HG02973 (cell line): Measurements from ENCODE around the gene PPIG.
A peak's percentile ranks its signal among the peaks of the same experiment; 100 is the strongest.
"Not testable (repeated sequence)": the region's sequence is repeated elsewhere in the genome, so short reads cannot be mapped to it uniquely, and the experiment has no call there.

Experiments
- ATAC-seq: cut with Tn5 transposase; IDR thresholded peaks from one replicate; pipeline ENCODE4 v1.9.1; 2021; ENCODE audit warnings: moderate library complexity; ENCODE audit not compliant: unreplicated experiment

The PPIG gene

DNA sequence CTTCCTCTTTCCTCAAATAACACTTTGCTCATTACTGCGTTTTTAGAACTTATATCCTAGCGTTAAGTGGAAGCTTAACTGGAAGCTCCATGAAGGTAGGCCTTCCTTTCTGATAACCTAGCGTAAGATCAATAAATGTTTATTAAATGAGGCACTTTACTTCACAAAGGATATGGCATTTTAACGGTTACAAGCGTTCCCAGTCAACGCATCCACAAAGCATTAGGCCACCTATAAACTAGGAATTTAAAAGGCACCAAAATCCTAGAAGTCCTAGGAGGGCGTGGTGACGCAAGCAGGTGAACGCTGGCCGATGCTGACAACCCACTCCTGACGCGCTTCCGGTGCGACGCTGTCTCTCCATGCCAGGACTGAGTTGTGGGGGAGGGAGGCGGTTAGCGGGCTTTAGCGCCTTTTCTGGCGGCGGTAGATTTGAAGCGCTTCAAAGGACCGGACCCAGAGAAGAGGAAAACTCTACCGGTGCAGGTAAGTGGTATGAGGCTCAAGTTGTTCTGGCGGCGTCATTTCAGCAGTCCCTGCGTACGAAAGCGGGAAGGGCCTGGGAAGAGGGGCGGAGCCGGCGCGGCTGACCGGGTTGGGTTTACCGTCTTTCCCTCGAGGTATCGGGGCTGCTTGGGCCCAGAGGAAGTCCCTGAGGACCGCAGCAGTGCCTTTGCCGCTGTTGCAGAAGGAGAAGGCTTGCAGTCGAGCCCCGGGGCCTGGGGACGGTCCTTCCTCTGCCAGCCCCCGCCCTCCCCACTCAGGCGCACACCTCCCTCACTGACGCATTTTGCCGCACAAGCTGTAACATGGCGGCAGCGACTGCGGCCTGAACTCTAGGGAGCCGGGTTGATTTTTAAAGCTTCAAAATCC is at the start of gene PPIG:
PPIG (plus strand) TSS at position 347 of the 873 bp plus-strand sequence. CDS start 19,691 bp downstream, outside the sequence.
- ATAC-seq: peak; percentile 89

DNA sequence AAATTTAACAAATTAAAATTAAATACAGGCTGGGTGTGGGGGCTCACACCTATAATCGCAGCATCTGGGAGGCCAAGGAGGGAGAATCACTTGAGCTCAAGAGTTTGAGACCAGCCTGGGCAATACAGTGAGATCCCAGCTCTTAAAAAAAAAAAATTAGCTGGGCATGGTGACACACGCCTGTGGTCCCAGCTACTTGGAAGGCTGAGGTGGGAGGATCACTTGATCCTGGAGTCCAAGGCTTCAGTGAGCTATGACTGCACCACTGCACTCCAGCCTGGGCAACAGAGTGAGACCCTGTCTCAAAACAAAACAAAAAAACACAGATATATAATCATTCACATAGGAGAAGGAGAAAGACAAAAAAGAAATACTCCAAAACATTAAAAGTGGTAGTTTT is 44.7 kb upstream of the PPIG start:
- not testable (repeated sequence) for ATAC-seq

DNA sequence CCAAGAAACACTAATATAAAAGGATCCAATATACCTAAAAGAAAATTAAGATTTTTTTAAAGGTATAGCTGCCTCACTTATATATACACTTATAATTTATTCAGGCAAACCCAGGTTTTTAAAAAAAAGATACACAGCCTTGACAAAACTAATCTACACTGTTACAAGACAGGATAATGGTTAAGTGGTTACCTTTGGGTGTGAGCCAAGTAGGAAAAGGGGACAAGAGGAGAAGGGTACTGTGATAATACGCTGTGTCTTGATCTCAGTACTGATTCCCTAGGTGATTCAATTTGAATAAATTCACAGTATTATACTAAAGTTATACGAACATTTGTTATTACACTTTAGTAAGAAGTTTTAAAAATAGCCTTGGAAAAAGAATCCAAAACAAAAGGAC is 44.0 kb upstream of the PPIG start:
- no peak for ATAC-seq

GRCh38 chr2:169542433-169542832 is 41.7 kb upstream of the PPIG start:
- no peak for ATAC-seq

DNA sequence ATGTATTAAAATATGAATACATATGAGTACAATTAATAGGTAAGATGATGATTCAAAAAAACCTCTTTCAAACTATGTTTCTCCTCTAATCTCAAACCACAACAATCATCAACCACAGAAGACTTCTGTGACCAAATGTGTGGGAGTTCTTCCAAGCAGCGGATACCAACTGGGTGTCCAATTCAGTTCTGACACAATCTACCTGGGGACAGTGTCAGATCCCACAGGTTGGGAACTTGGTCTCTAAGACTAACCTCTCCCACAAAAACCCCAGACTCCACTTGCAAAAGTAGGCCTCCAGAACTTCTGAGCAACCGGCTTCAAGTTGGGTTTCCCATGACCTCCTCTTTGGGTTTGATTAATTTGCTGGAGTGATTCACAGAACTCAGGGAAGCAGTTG is 37.4 kb upstream of the PPIG start:
- ATAC-seq: no peak

DNA sequence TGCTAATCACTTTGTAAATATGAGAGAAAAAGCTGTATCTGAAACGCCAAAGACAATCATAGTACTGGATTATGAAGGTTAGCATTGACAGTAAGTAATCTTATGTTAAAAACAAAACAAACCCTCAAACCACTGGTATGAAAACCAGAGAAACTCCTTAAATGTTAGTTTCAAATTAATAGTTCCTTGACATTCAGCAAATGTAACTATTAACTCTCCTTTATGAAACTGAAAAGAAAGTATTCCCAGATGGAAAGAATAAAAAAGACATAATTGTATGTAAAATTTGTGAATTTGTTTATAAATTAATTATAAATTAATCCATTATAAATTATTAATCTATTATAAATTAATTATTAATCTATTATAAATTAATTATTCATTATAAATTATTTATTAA is 22.8 kb upstream of the PPIG start:
- ATAC-seq: no peak

- ATAC-seq: not testable (repeated sequence)
These were observed 22.1 kb upstream of the PPIG start for GRCh38 chr2:169562084-169562483.

- no peak for ATAC-seq
These were observed 21.6 kb upstream of the PPIG start for GRCh38 chr2:169562519-169562918.

GRCh38 chr2:169565686-169566085 is 18.5 kb upstream of the PPIG start:
- no peak for ATAC-seq

- ATAC-seq: no peak
These were observed 14.2 kb upstream of the PPIG start for GRCh38 chr2:169569948-169570347.

- ATAC-seq: not testable (repeated sequence)
These were observed 13.4 kb upstream of the PPIG start for GRCh38 chr2:169570752-169571151.

DNA sequence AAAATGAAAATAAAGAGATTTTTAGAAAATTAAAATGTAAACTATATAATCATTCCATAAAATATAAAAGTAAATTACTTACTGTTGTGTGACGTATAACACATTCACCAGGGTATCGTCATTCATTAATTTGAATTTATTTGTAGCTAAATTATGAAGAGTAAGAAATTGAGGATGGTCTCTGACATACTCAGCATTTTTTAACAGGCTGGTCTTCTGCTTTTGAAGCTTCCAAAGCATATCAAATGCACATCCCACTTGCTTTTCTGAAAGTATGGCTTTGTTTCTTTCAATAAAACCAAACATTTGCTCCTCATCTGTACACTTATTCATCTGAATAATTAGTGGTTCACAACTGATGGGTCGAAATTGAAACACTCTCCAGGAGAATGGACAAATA is 12.6 kb upstream of the PPIG start:
- ATAC-seq: no peak

- no peak for ATAC-seq
These were observed 12.0 kb upstream of the PPIG start for GRCh38 chr2:169572189-169572588.

GRCh38 chr2:169572821-169573159 is 11.4 kb upstream of the PPIG start:
- no peak for ATAC-seq

DNA sequence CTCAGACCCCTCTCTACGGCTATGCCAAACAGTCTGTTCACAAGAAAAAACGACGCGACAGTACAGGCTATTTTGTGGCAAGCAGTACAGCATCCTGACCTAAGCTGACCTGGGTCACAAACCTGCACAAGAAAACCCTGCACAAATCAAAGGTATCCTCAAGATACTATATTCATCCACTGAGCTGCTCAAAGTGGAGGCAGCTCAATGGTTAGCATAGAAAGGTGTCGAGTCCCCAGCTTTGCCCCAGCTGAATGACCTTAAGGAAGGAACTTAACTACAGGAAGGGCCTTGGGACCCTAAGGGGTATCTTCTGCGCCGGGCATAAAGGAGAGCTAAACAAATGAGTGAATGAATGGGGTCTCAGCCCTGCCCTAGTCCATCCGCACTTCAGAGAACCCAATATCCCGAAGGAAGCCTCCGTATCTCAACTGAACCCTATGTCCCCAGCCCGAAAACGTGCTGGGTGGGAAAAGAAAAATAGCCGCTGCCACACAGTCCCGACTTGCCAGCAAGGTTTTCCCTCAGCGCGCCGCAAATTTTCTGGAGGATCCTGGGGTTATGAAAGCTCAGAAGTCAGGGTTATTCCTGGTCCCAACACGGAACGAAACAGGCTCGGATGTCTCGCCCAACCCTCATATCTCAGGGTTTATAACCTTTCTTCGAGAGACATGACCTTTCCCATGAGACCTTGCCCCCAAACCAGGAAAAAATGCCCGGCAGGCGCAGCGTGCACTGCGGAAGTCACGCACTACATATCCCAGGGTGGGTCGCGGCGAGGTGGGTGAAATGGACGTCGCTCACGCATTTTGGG is 10.8 kb upstream of the PPIG start, which contains the start of gene FASTKD1:
FASTKD1 (minus strand) TSS at position 706 of the 814 bp plus-strand sequence. CDS start 1,836 bp downstream, outside the sequence.
- ATAC-seq: peak; percentile 95

GRCh38 chr2:169573974-169574299 is 10.2 kb upstream of the PPIG start:
- no peak for ATAC-seq

DNA sequence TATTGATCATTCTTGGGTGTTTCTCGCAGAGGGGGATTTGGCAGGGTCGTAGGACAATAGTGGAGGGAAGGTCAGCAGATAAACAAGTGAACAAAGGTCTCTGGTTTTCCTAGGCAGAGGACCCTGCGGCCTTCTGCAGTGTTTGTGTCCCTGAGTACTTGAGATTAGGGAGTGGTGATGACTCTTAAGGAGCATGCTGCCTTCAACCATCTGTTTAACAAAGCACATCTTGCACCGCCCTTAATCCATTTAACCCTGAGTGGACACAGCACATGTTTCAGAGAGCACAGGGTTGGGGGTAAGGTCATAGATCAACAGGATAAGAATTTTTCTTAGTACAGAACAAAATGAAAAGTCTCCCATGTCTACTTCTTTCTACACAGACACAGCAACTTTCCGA is 9.6 kb upstream of the PPIG start:
- ATAC-seq: not testable (repeated sequence)

DNA sequence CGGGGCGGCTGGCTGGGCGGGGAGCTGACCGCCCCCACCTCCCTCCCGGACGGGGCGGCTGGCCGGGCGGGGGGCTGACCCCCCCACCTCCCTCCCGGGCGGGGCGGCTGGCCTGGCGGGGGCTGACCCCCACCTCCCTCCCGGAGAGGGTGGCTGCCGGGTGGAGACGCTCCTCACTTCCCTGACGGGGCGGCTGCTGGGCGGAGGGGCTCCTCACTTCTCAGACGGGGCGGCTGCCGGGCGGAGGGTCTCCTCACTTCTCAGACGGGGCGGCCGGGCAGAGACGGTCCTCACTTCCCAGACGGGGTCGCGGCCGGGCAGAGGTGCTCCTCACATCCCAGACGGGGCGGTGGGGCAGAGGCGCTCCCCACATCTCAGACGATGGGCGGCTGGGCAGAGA is 8.9 kb upstream of the PPIG start:
- ATAC-seq: not testable (repeated sequence)

GRCh38 chr2:169579044-169579443 is 5.1 kb upstream of the PPIG start:
- ATAC-seq: no peak

DNA sequence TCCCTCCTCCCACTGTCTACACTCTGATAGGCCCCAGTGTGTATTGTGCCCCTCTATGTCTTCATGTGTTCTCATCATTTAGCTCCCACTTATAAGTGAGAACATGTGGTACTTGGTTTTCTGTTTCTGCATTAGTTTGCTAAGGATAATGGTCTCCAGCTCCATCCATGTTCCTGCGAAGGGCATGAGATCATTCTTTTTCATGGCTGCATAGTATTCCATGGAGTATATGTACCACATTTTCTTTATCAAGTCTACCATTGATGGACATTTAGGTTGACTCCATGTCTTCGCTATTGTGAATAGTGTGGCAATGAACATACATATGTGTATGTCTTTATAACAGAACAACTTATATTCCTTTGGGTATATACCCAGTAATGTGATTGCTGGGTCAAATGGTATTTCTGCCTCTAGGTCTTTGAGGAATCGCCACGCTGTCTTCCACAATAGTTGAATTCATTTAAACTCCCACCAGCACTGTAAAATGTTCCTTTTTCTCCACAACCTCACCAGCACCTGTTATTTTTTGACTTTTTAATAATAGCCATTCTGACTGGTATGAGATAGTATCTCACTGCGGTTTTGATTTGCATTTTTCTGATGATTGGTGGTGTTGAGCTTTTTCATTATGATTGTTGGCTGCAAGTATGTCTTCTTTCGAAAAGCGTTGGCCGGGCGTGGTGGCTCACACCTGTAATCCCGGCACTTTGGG is 1.4 kb upstream of the PPIG start:
- not testable (repeated sequence) for ATAC-seq

DNA sequence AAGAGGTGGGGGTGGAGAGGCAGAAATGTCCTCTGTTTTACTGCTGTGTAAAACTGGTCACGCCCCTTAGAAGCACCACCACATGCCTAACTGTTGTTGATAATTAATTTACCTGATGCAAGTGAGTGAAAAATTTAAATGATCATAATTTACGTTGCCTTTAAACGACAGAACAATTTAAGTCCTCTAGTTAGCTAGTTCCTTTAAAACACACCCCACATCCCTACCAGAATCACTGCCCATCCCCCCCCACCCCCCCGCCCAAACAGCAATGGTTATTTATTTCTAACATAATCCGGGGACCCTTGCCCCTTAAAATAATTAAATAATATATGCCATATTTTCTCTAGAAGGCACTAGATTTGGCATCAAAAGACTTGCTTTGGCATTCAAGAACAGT is 633 bp upstream of the PPIG start:
- no peak for ATAC-seq
